CD4-positive, alpha-beta T cell treated with Interleukin-17A for 4 hours (primary cell): ENCODE measurements around the gene KCNT1.

Experiments
- DNase-seq: peaks from one replicate; pipeline ENCODE4 v3.0.0-alpha.2; 2020; ENCODE audit warnings: mixed read lengths

Gene KCNT1

GRCh38 chr9:135749171-135750045, 47.4 kb downstream of the KCNT1 start:
- DNase-seq, result no peak

- DNase-seq, result no peak
These were observed 48.8 kb downstream of the KCNT1 start for GRCh38 chr9:135750786-135751185.

- no peak for DNase-seq
These were observed 49.5 kb downstream of the KCNT1 start for GRCh38 chr9:135751501-135751900.

- DNase-seq, result no peak
These were observed 50.6 kb downstream of the KCNT1 start for GRCh38 chr9:135752281-135753204.

GRCh38 chr9:135753391-135754105, 51.6 kb downstream of the KCNT1 start:
- DNase-seq, result no peak

GRCh38 chr9:135756576-135756975, 54.6 kb downstream of the KCNT1 start:
- DNase-seq, result no peak

- DNase-seq, result no peak
These were observed 55.4 kb downstream of the KCNT1 start for GRCh38 chr9:135757356-135757755.

GRCh38 chr9:135758056-135758455, 56.1 kb downstream of the KCNT1 start:
- no peak for DNase-seq

- DNase-seq, result no peak
These were observed 56.9 kb downstream of the KCNT1 start for GRCh38 chr9:135758870-135759269.

- DNase-seq, result no peak
These were observed 57.8 kb downstream of the KCNT1 start for GRCh38 chr9:135759676-135760300.

- DNase-seq, result no peak
These were observed 58.5 kb downstream of the KCNT1 start for GRCh38 chr9:135760465-135760864.

- DNase-seq, result no peak
These were observed 59.3 kb downstream of the KCNT1 start for GRCh38 chr9:135761150-135761844.

GRCh38 chr9:135761845-135762168, 59.8 kb downstream of the KCNT1 start:
- DNase-seq, result no peak

- no peak for DNase-seq
These were observed 60.9 kb downstream of the KCNT1 start for GRCh38 chr9:135762921-135763320.

- no peak for DNase-seq
These were observed 61.9 kb downstream of the KCNT1 start for GRCh38 chr9:135763716-135764446.

- DNase-seq, result no peak
These were observed 62.7 kb downstream of the KCNT1 start for GRCh38 chr9:135764731-135765130.

- no peak for DNase-seq
These were observed 63.4 kb downstream of the KCNT1 start for GRCh38 chr9:135765416-135765815.

- no peak for DNase-seq
These were observed 64.3 kb downstream of the KCNT1 start for GRCh38 chr9:135766251-135766650.

GRCh38 chr9:135766707-135767106, 64.7 kb downstream of the KCNT1 start:
- no peak for DNase-seq

- DNase-seq, result no peak
These were observed 66.7 kb downstream of the KCNT1 start for GRCh38 chr9:135768516-135769218.
